Stomach smooth muscle (tissue), 2 donors: ENCODE measurements around the gene TMPRSS6.

Experiments used
- H3K27ac ChIP-seq: one replicate; pipeline ENCODE4 v1.7.0; 2013; ENCODE audit warnings: mild to moderate bottlenecking, low read length, inconsistent platforms
- H3K27me3 ChIP-seq, 2 donors: one replicate each; pipeline ENCODE4 v1.7.0; 2013; ENCODE audit warnings: low read length in 2 of 2; ENCODE audit not compliant: insufficient read depth in 2 of 2, control insufficient read depth in 1 of 2
- H3K36me3 ChIP-seq, 2 donors: one replicate each; pipeline ENCODE4 v1.7.0; 2013; ENCODE audit warnings: low read length in 2 of 2; ENCODE audit not compliant: control insufficient read depth in 2 of 2, insufficient read depth in 2 of 2
- H3K4me1 ChIP-seq: one replicate; pipeline ENCODE4 v1.7.0; 2013; ENCODE audit warnings: low read length; ENCODE audit not compliant: control insufficient read depth, insufficient read depth
- H3K4me3 ChIP-seq, 2 donors: one replicate each; pipeline ENCODE4 v1.7.0; 2013; ENCODE audit warnings: low read length in 2 of 2
- H3K9ac ChIP-seq, 2 donors: one replicate each; pipeline ENCODE4 v1.7.0; 2013; ENCODE audit warnings: low read length in 2 of 2, mild to moderate bottlenecking in 1 of 2
- H3K9me3 ChIP-seq, 2 donors: one replicate each; pipeline ENCODE4 v1.7.0; 2013; ENCODE audit warnings: low read length in 2 of 2; ENCODE audit not compliant: control insufficient read depth in 2 of 2
- donor health status: healthy.
- donor health status: Pancreatic carcinoma.

The TMPRSS6 gene

DNA sequence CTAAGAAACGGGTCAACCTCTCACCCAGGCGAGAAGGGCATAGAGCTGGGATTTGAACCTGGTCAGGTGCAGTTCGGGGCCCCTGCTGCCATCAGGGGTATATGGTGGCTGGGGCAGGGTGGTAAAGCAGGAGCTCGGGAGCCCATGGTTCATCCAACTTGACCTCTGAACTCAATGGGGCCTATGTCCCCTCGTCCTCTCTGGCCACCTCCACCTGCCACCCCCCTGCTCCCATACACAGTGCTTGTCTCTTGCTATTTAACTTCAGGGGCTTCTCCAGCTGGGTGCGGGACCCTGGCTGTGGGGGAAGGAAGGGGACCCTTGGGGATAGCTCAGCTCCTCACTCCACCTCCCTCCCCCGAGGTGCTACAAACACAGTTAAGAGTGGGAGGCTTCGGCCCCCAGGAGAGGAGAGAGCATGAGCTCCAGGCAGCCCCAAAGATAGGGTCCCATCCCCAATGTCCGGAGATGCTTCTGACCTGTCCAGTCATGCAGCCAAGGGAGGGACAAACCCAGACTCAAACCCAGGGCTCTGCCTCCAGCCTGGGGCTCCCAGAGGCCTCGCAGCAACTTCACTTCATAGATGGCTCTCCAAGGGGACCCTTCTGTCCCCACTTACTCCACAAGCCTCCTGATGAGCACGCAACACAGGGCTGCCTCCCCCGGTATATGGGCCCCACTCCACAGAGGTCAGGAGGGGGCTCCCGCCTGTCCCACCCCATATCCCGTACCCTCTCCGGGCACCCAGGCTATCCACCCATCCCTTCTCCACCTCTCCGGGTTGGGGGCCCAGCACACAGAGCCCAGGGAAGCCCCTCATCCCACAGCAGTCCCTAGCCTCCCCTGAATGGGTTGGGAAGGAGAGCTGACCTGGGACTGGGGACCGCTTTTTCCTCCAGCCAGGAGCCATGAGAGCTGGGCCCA lies 39.5 kb upstream of the TMPRSS6 start:
- no peak overlapping the region for H3K9ac ChIP-seq
- H3K4me3 ChIP-seq = no peak overlapping the region
- no peak overlapping the region for H3K27ac ChIP-seq
- H3K4me1 ChIP-seq = no peaks in the 10 kb centered on the region
- H3K27me3 ChIP-seq = peaks cover 0 to 10% of the 10 kb centered on the region in 2 donors
- peaks cover 0 to 2% of the 10 kb centered on the region in 2 donors for H3K9me3 ChIP-seq
- H3K36me3 ChIP-seq = no peaks in the 10 kb centered on the region

DNA sequence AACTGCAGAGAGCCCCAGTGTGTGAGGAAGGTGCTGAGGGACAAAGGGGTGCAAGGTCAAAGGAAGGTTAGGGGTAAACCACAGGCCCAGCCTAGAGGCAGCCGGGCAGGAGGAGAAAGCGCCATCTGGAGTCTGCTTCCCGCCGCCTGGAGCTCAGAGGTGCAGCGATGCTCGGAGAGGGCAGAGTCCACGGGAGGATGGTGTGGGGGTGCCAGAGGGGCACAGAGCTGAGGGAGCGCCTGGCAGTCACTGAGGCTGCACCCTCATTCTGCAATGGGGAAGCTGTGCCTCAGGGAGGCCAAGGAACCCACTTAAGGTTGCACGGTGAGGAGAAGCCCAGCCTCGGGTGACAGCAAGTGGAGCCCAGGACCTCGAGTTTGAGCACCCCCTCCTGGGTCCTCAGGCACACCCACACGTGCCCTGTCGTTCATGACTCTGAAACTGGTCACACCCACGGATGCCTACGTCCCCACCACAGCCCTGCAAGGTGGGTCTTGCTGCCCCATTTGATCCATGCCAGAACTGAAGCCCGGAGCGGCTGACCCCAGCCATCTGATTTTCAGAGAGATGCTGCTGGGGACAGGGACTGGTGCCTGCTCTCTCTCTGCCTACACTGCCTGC lies 38.6 kb upstream of the TMPRSS6 start:
- Histone ChIP-seq H3K27ac (no peak overlapping the region), H3K27me3 (peaks cover 0 to 14% of the 10 kb centered on the region in 2 donors), H3K9me3 (peaks cover 0 to 2% of the 10 kb centered on the region in 2 donors), H3K9ac (no peak overlapping the region), H3K4me3 (no peak overlapping the region), H3K36me3 (no peaks in the 10 kb centered on the region), H3K4me1 (no peaks in the 10 kb centered on the region)

- H3K9ac ChIP-seq = no peak overlapping the region
- H3K4me1 ChIP-seq = no peaks in the 10 kb centered on the region
- H3K27me3 ChIP-seq = peaks cover 0 to 14% of the 10 kb centered on the region in 2 donors
- H3K4me3 ChIP-seq = no peak overlapping the region
- peaks cover 0 to 2% of the 10 kb centered on the region in 2 donors for H3K9me3 ChIP-seq
- no peak overlapping the region for H3K27ac ChIP-seq
- H3K36me3 ChIP-seq = no peaks in the 10 kb centered on the region
Observed at GRCh38 chr22:37147186-37147990, 37.9 kb upstream of the TMPRSS6 start.

- Histone ChIP-seq H3K4me3 (no peak overlapping the region), H3K36me3 (no peaks in the 10 kb centered on the region), H3K27me3 (peaks cover 0 to 14% of the 10 kb centered on the region in 2 donors), H3K4me1 (no peaks in the 10 kb centered on the region), H3K9ac (no peak overlapping the region), H3K27ac (no peak overlapping the region), H3K9me3 (peaks cover 0 to under 1% of the 10 kb centered on the region in 2 donors)
Observed at GRCh38 chr22:37146507-37147180, 37.1 kb upstream of the TMPRSS6 start.

GRCh38 chr22:37146051-37146385 lies 36.5 kb upstream of the TMPRSS6 start:
- Histone ChIP-seq H3K4me3 (no peak overlapping the region), H3K36me3 (no peaks in the 10 kb centered on the region), H3K27ac (no peak overlapping the region)

GRCh38 chr22:37145180-37146050 lies 35.9 kb upstream of the TMPRSS6 start:
- Histone ChIP-seq H3K9ac (no peak overlapping the region), H3K4me3 (no peak overlapping the region), H3K36me3 (no peaks in the 10 kb centered on the region), H3K27me3 (peaks cover 2 to 14% of the 10 kb centered on the region in 2 donors), H3K27ac (no peak overlapping the region), H3K9me3 (no peaks in the 10 kb centered on the region), H3K4me1 (no peaks in the 10 kb centered on the region)

More at GRCh38 chr22:37146051-37146385, 36.5 kb upstream of the TMPRSS6 start:
- Histone ChIP-seq H3K4me1 (no peaks in the 10 kb centered on the region), H3K27me3 (peaks cover 2 to 14% of the 10 kb centered on the region in 2 donors), H3K9me3 (no peaks in the 10 kb centered on the region), H3K9ac (no peak overlapping the region)

- Histone ChIP-seq H3K9me3 (no peaks in the 10 kb centered on the region), H3K36me3 (no peaks in the 10 kb centered on the region), H3K27me3 (peaks cover 2 to 16% of the 10 kb centered on the region in 2 donors)
Observed at GRCh38 chr22:37144180-37144554, 34.7 kb upstream of the TMPRSS6 start.

GRCh38 chr22:37141971-37142370 lies 32.5 kb upstream of the TMPRSS6 start:
- no peak overlapping the region for H3K4me3 ChIP-seq
- no peaks in the 10 kb centered on the region for H3K9me3 ChIP-seq
- peaks cover 2 to 13% of the 10 kb centered on the region in 2 donors for H3K27me3 ChIP-seq
- no peaks in the 10 kb centered on the region for H3K4me1 ChIP-seq
- no peak overlapping the region for H3K9ac ChIP-seq
- no peak overlapping the region for H3K27ac ChIP-seq
- no peaks in the 10 kb centered on the region for H3K36me3 ChIP-seq

More at GRCh38 chr22:37144180-37144554, 34.7 kb upstream of the TMPRSS6 start:
- Histone ChIP-seq H3K4me1 (no peaks in the 10 kb centered on the region), H3K27ac (no peak overlapping the region), H3K9ac (no peak overlapping the region), H3K4me3 (no peak overlapping the region)

DNA sequence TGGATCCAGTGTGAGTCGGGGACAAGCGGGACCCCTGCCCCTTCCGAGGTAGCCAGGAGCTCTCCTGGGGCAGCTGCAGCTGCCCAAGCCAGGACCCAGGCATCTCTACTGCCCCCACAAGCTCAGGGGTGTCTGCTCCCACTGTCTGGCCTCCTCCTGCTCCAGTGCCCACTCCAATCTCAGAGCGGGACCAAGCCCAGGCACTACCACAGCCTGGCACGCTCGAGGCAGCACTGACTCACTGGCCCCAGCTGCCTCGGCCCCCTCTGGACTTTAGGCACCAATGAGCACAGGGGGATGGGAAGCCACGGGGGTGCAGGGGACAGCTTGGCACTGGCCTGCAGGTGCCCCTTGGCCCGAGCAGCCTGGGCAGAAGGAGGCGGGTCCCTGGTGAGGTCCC lies 32.0 kb upstream of the TMPRSS6 start:
- no peaks in the 10 kb centered on the region for H3K36me3 ChIP-seq
- no peak overlapping the region for H3K9ac ChIP-seq
- no peaks in the 10 kb centered on the region for H3K4me1 ChIP-seq
- H3K9me3 ChIP-seq = no peaks in the 10 kb centered on the region
- H3K27ac ChIP-seq = no peak overlapping the region
- H3K4me3 ChIP-seq = no peak overlapping the region
- peaks cover 2 to 13% of the 10 kb centered on the region in 2 donors for H3K27me3 ChIP-seq
